HCT116 (cell line): ENCODE data around the gene FNDC3B. TPM values are rescaled to one million over a fixed set of nuclear protein-coding genes. Genes with fewer than 3 reads are reported as not detected.

Experiments
- ATAC-seq: fragments of 200-7000 bp; cut with Tn5 transposase; 2 replicates; pipeline ENCODE4 v1.9.1; 2020; ENCODE audit warnings: mild to moderate bottlenecking, moderate library complexity
- BruUV-seq: library from RNA; stranded (reverse); fragments of 400-500 nt; replicated peaks from 2 replicates; lab custom pipeline; 2021; lab: Mats Ljungman, UMichigan
- CTCF ChIA-PET: fragments of 300-600 bp; sonication (Branson Sonifier 250); formaldehyde crosslinking; loops from one replicate; lab custom pipeline; 2021; ENCODE audit warnings: antibody characterized with exemption; lab: Charles Lee
- POLR2A ChIA-PET: fragments of 300-600, 350-600 bp; sonication (Branson Sonifier 250); formaldehyde crosslinking; loops from one replicate; lab custom pipeline; 2021; ENCODE audit warnings: antibody characterized with exemption; lab: Charles Lee
- RAD21 ChIA-PET, 2 experiments: fragments of 300-600 bp; sonication (Branson Sonifier 250); formaldehyde crosslinking; loops; one replicate each; lab custom pipeline; 2023; ENCODE audit warnings: low total read pairs in 2 of 2; ENCODE audit not compliant: uncharacterized antibody in 2 of 2, unreplicated experiment in 2 of 2, low non-redundant PET in 1 of 2; lab: Charles Lee
- DNase-seq: peaks from one replicate; pipeline ENCODE4 v3.0.0-alpha.2; 2010; ENCODE audit warnings: low read depth, low spot score
- H2AFZ ChIP-seq: fragments of 200-600 bp; shearing (Covaris generic), sonication (generic); 2 replicates; pipeline ENCODE4 v1.6.1; 2017; ENCODE audit warnings: low read depth, mixed run types, mixed read lengths, antibody characterized with exemption, low read length; ENCODE audit not compliant: poor library complexity, severe bottlenecking
- H3K27ac ChIP-seq: 2 replicates; pipeline ENCODE4 v1.5.1; 2012; ENCODE audit warnings: low read depth, low read length
- H3K27me3 ChIP-seq: fragments of 200-600 bp; sonication (generic); 2 replicates; pipeline ENCODE4 v1.6.1; 2016; ENCODE audit warnings: mixed run types, low read length, mixed read lengths; ENCODE audit not compliant: insufficient read depth
- H3K36me3 ChIP-seq, 2 experiments: fragments of 200-500 bp in 1 of 2; fragments of 200-600 bp in 1 of 2; sonication (Bioruptor generic) in 1 of 2; sonication (generic) in 1 of 2; 2 replicates each; pipeline versions ENCODE4 v1.5.1 to v1.6.1; 2014 to 2016; ENCODE audit warnings: low read length in 2 of 2, inconsistent platforms in 1 of 2, mixed read lengths in 1 of 2, mixed run types in 1 of 2; ENCODE audit not compliant: insufficient read depth in 2 of 2, control insufficient read depth in 1 of 2
- H3K4me1 ChIP-seq, 2 experiments: fragments of 200-600 bp in 1 of 2; sonication (generic) in 1 of 2; 2 replicates each; pipeline versions ENCODE4 v1.5.1 to v1.6.1; 2012 to 2017; ENCODE audit warnings: low read length in 2 of 2, inconsistent platforms in 1 of 2, mild to moderate bottlenecking in 1 of 2, mixed read lengths in 1 of 2, mixed run types in 1 of 2, moderate library complexity in 1 of 2; ENCODE audit not compliant: insufficient read depth in 2 of 2, control insufficient read depth in 1 of 2
- H3K4me2 ChIP-seq: fragments of 200-600 bp; sonication (generic); 2 replicates; pipeline ENCODE4 v1.6.1; 2017; ENCODE audit warnings: mixed run types, low read length, mixed read lengths
- H3K4me3 ChIP-seq, 2 experiments: fragments of 200-600 bp in 1 of 2; sonication (generic) in 1 of 2; replicated peaks in 1 of 2; 2 replicates each; pipeline ENCODE4 v1.5.1; 2011 to 2016; ENCODE audit warnings: low read length in 2 of 2, control low read depth in 1 of 2, low read depth in 1 of 2, mild to moderate bottlenecking in 1 of 2, mixed read lengths in 1 of 2, mixed run types in 1 of 2
- H3K79me2 ChIP-seq: fragments of 200-600 bp; sonication (generic); 2 replicates; pipeline ENCODE4 v1.6.1; 2017; ENCODE audit warnings: mild to moderate bottlenecking, mixed run types, low read length, moderate library complexity, mixed read lengths; ENCODE audit not compliant: insufficient read depth
- H3K9ac ChIP-seq: fragments of 200-600 bp; sonication (generic); 2 replicates; pipeline ENCODE4 v1.6.1; 2016; ENCODE audit warnings: low read length, mixed read lengths
- H3K9me2 ChIP-seq: fragments of 200-600 bp; sonication (generic), shearing (Covaris generic); 2 replicates; pipeline ENCODE4 v1.6.1; 2017; ENCODE audit warnings: mixed run types, mild to moderate bottlenecking, moderate library complexity; ENCODE audit not compliant: insufficient read depth
- H3K9me3 ChIP-seq, 2 experiments: fragments of 200-500 bp in 1 of 2; fragments of 200-600 bp in 1 of 2; sonication (Bioruptor generic) in 1 of 2; sonication (generic) in 1 of 2; 2 replicates each; pipeline ENCODE4 v1.6.1; 2014 to 2017; ENCODE audit warnings: low read length in 2 of 2, mixed read lengths in 2 of 2, inconsistent platforms in 1 of 2, low read depth in 1 of 2, mild to moderate bottlenecking in 1 of 2, mixed run types in 1 of 2, moderate library complexity in 1 of 2; ENCODE audit not compliant: control insufficient read depth in 1 of 2, insufficient read depth in 1 of 2
- H4K20me1 ChIP-seq: fragments of 200-600 bp; sonication (generic), shearing (Covaris generic); 2 replicates; pipeline ENCODE4 v1.6.1; 2017; ENCODE audit warnings: mixed run types, mild to moderate bottlenecking, moderate library complexity; ENCODE audit not compliant: insufficient read depth
- CBX3 ChIP-seq: IDR thresholded peaks from 2 replicates; pipeline ENCODE4 v1.6.1; 2012; ENCODE audit warnings: low read depth
- CEBPB ChIP-seq: IDR thresholded peaks from 2 replicates; pipeline ENCODE4 v1.6.1; 2012; ENCODE audit warnings: low read depth
- EGR1 ChIP-seq: IDR thresholded peaks from 2 replicates; pipeline ENCODE4 v1.6.1; 2012; ENCODE audit warnings: low read depth
- ELF1 ChIP-seq: IDR thresholded peaks from 2 replicates; pipeline ENCODE4 v1.6.1; 2012; ENCODE audit warnings: low read depth, borderline replicate concordance
- EZH2 ChIP-seq: fragments of 200-600 bp; sonication (generic); IDR thresholded peaks from 2 replicates; pipeline ENCODE4 v1.6.1; 2017; ENCODE audit warnings: antibody characterized with exemption, mixed run types
- EZH2phosphoT487 ChIP-seq: fragments of 200-600 bp; IDR thresholded peaks from 2 replicates; pipeline ENCODE4 v1.6.1; 2018; ENCODE audit warnings: antibody characterized with exemption, borderline replicate concordance
- JUND ChIP-seq: IDR thresholded peaks from 2 replicates; pipeline ENCODE4 v1.6.1; 2012
- POLR2AphosphoS5 ChIP-seq: IDR thresholded peaks from 2 replicates; pipeline ENCODE4 v1.6.1; 2011; ENCODE audit warnings: mild to moderate bottlenecking, low read depth, low read length, moderate library complexity
- RAD21 ChIP-seq: IDR thresholded peaks from 2 replicates; pipeline ENCODE4 v1.6.1; 2012; ENCODE audit warnings: low read depth, mild to moderate bottlenecking
- SIN3A ChIP-seq: IDR thresholded peaks from 2 replicates; pipeline ENCODE4 v1.6.1; 2012; ENCODE audit warnings: low read depth
- ZNF274 ChIP-seq: fragments of 200-500 bp; sonication (Bioruptor generic); IDR thresholded peaks from 2 replicates; pipeline ENCODE4 v1.6.1; 2014; ENCODE audit warnings: mild to moderate bottlenecking, low read depth, low read length, inconsistent platforms
- intact Hi-C: fragments of 100-400 bp; cut with micrococcal nuclease; formaldehyde crosslinking; loops from 2 replicates; pipeline ENCODE4 v1.10.0; 2022
- total RNA-seq: library from RNA; stranded (reverse); gene quantifications from one replicate; pipeline ENCODE4 v1.2.1, GENCODE V29; 2021; ENCODE audit not compliant: unreplicated experiment
- TF ChIP-seq, protein P1 (sequence below): IDR thresholded peaks from 2 replicates; pipeline ENCODE4 v1.6.1; 2011; ENCODE audit warnings: mild to moderate bottlenecking, low read length, moderate library complexity; ENCODE audit not compliant: insufficient replicate concordance; ENCODE audit errors: extremely low read depth
- TF ChIP-seq, protein P2 (sequence below): IDR thresholded peaks from 2 replicates; pipeline ENCODE4 v1.6.1; 2012
- TF ChIP-seq, protein P3 (sequence below): IDR thresholded peaks from 2 replicates; pipeline ENCODE4 v1.6.1; 2012; ENCODE audit warnings: low read depth

The FNDC3B gene
- total RNA-seq, 1 experiment from 2014 or later = 45.7 TPM

DNA sequence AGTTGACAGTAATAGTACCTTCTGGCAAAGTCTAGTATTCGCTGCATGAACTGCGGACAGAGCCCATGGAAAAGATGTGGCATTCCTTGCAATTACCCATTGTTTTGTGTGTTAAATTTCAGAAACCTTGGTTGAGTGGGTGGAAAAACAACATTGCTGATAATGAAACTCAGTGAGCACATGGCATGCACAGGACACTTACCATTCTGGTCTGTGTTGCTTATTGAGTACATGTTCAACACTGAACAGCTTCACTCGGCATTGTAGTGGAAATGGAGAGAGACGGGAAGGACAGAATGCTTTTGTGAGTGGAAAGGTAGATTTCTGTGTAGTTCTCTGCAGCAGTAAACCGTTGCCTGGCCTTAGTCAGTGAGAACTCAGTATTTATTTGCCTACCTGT is 165.3 kb downstream of the FNDC3B start:
- ChIA-PET RAD21 (no interaction called here), POLR2A (no interaction called here)
- Histone ChIP-seq H3K9ac (no peak overlapping the region), H3K9me3 (no peaks in the 10 kb centered on the region), H3K9me2 (no peaks in the 10 kb centered on the region), H3K27ac (no peak overlapping the region), H3K4me2 (no peak overlapping the region), H2AFZ (no peak overlapping the region), H3K4me1 (peaks cover 2 to 3% of the 10 kb centered on the region in 2 experiments; a peak in 1 of 4 replicates), H3K79me2 (peaks cover 8% of the 10 kb centered on the region; the same call in 1 of the 2 replicates)
- intact Hi-C loops = no loop called here
- ATAC-seq (no peak), DNase-seq (no peak)
- no peak for TF ChIP-seq ELF1
- TF ChIP-seq EGR1 = no peak
- TF ChIP-seq JUND = no peak
- no peak for TF ChIP-seq RAD21
- no peak for TF ChIP-seq EZH2
- TF ChIP-seq SIN3A = no peak
- TF ChIP-seq, protein P1, sequence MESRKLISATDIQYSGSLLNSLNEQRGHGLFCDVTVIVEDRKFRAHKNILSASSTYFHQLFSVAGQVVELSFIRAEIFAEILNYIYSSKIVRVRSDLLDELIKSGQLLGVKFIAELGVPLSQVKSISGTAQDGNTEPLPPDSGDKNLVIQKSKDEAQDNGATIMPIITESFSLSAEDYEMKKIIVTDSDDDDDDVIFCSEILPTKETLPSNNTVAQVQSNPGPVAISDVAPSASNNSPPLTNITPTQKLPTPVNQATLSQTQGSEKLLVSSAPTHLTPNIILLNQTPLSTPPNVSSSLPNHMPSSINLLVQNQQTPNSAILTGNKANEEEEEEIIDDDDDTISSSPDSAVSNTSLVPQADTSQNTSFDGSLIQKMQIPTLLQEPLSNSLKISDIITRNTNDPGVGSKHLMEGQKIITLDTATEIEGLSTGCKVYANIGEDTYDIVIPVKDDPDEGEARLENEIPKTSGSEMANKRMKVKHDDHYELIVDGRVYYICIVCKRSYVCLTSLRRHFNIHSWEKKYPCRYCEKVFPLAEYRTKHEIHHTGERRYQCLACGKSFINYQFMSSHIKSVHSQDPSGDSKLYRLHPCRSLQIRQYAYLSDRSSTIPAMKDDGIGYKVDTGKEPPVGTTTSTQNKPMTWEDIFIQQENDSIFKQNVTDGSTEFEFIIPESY = no peak
- TF ChIP-seq CEBPB = no peak
- TF ChIP-seq EZH2phosphoT487 = no peak
- TF ChIP-seq ZNF274 = no peak
- no peak for TF ChIP-seq POLR2AphosphoS5
- TF ChIP-seq, protein P2, sequence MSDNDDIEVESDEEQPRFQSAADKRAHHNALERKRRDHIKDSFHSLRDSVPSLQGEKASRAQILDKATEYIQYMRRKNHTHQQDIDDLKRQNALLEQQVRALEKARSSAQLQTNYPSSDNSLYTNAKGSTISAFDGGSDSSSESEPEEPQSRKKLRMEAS = no peak
- no peak for TF ChIP-seq CBX3
- TF ChIP-seq, protein P3, sequence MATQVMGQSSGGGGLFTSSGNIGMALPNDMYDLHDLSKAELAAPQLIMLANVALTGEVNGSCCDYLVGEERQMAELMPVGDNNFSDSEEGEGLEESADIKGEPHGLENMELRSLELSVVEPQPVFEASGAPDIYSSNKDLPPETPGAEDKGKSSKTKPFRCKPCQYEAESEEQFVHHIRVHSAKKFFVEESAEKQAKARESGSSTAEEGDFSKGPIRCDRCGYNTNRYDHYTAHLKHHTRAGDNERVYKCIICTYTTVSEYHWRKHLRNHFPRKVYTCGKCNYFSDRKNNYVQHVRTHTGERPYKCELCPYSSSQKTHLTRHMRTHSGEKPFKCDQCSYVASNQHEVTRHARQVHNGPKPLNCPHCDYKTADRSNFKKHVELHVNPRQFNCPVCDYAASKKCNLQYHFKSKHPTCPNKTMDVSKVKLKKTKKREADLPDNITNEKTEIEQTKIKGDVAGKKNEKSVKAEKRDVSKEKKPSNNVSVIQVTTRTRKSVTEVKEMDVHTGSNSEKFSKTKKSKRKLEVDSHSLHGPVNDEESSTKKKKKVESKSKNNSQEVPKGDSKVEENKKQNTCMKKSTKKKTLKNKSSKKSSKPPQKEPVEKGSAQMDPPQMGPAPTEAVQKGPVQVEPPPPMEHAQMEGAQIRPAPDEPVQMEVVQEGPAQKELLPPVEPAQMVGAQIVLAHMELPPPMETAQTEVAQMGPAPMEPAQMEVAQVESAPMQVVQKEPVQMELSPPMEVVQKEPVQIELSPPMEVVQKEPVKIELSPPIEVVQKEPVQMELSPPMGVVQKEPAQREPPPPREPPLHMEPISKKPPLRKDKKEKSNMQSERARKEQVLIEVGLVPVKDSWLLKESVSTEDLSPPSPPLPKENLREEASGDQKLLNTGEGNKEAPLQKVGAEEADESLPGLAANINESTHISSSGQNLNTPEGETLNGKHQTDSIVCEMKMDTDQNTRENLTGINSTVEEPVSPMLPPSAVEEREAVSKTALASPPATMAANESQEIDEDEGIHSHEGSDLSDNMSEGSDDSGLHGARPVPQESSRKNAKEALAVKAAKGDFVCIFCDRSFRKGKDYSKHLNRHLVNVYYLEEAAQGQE = no peak
- TF ChIP-seq, all 23 proteins: peak for 0
- Histone ChIP-seq H4K20me1 (no peaks in the 10 kb centered on the region), H3K4me3 (no peak overlapping the region), H3K36me3 (no peaks in the 10 kb centered on the region), H3K27me3 (no peaks in the 10 kb centered on the region)
- no TSS peak for BruUV-seq
- CTCF ChIA-PET = no interaction called here
